NB4 (cell line): ENCODE data around the gene ATG13.

Source experiments
- DNase-seq: peaks from one replicate; pipeline ENCODE4 v3.0.0; 2010; ENCODE audit warnings: low read depth
- H3K4me3 ChIP-seq: one replicate; pipeline ENCODE4 v1.5.1; 2011; ENCODE audit warnings: mild to moderate bottlenecking, low read depth, low read length, moderate library complexity
- MYC ChIP-seq: IDR thresholded peaks from 2 replicates; pipeline ENCODE4 v1.6.1; 2011; ENCODE audit warnings: low read depth, low read length
- POLR2A ChIP-seq: IDR thresholded peaks from 2 replicates; pipeline ENCODE4 v1.6.1; 2011; ENCODE audit warnings: mild to moderate bottlenecking; ENCODE audit not compliant: insufficient read length; ENCODE audit errors: extremely low read depth
- TF ChIP-seq, protein P1 (sequence below): IDR thresholded peaks from 2 replicates; pipeline ENCODE4 v1.6.1; 2011; ENCODE audit warnings: low read depth, low read length
- TF ChIP-seq, protein P2 (sequence below): IDR thresholded peaks from one replicate; pipeline ENCODE4 v1.5.1; 2012; ENCODE audit warnings: low read depth, low read length

ATG13 gene

DNA sequence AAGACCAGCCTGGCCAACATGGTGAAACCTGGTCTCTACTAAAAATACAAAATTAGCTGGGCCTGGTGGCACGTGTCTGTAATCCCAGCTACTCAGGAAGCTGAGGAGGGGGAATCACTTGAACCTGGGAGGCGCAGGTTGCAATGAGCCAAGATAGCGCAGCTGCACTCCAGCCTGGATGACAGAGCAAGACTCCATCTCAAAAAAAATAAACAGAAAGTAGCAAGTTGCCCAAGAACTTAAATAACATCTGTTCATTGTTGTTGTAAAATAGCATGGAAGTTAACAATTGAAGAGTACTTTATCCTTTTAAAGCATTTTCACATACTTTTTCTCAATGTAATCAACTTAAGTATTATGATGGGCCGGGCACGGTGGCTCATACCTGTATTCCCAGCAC lies 29.2 kb upstream of the ATG13 start:
- DNase-seq = no peak
- no peak overlapping the region for H3K4me3 ChIP-seq
- TF ChIP-seq MYC = no peak
- TF ChIP-seq, protein P1, sequence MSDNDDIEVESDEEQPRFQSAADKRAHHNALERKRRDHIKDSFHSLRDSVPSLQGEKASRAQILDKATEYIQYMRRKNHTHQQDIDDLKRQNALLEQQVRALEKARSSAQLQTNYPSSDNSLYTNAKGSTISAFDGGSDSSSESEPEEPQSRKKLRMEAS = no peak
- TF ChIP-seq, protein P2, sequence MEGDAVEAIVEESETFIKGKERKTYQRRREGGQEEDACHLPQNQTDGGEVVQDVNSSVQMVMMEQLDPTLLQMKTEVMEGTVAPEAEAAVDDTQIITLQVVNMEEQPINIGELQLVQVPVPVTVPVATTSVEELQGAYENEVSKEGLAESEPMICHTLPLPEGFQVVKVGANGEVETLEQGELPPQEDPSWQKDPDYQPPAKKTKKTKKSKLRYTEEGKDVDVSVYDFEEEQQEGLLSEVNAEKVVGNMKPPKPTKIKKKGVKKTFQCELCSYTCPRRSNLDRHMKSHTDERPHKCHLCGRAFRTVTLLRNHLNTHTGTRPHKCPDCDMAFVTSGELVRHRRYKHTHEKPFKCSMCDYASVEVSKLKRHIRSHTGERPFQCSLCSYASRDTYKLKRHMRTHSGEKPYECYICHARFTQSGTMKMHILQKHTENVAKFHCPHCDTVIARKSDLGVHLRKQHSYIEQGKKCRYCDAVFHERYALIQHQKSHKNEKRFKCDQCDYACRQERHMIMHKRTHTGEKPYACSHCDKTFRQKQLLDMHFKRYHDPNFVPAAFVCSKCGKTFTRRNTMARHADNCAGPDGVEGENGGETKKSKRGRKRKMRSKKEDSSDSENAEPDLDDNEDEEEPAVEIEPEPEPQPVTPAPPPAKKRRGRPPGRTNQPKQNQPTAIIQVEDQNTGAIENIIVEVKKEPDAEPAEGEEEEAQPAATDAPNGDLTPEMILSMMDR = no peak
- no peak for TF ChIP-seq POLR2A

DNA sequence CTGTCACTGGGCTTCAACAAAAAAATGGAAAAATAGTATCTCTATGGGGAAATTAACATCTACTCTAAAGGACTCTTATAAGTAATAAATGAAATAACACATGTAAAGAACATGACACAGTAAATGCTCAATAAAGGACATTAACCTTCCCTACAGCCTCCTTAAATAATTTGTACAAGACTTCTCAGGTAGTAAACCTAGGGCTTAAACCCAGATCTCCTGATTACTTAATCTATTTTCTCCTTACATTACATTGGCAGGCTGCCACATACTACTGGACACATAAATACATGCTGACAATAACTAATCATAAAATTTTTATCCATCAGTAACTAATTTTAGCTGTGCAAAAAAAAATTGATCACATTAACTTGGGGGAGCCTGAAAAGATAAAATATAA lies 28.4 kb upstream of the ATG13 start:
- TF ChIP-seq POLR2A = no peak
- no peak for TF ChIP-seq MYC
- TF ChIP-seq, protein P1 = no peak
- DNase-seq = no peak
- H3K4me3 ChIP-seq = no peak overlapping the region

DNA sequence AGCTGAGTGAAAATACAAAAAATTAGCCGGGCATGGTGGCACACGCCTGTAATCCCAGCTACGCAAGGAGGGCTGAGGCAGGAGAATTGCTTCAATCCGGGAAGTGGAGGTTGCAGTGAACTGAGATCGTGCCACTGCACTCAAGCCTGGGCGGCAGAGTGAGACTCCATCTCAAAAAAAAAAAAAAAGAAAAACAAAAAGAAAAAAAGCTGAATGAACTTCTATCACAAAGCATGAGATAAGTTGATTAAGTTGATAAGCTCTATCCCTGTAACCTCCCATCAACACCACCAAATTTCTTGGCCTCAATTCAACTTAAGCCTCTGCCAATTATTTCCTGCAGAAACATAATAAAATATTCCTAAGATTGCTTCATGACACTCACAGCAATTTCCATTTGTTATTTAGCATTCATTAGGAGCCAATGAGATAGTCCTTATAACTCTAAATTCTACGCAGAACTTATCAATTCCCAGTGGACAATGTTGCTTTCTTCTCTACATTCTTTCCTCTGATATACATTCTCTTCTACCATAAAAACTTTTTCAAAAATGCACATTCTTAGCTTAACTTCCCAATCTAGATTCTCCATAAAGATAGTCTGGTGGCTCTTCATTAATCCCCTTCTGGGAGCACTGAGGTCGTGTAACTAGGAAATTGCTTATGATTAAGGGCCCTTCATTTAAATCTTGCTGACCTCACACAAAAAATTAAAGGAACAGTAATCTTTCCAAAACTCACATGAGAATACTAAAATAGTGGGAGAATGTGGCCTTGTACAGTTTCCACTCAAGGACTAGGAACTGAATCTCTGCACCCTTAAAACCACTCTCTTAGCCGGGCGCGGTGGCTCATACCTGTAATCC lies 26.4 kb upstream of the ATG13 start:
- TF ChIP-seq, protein P2 = no peak
- TF ChIP-seq, protein P1 = no peak
- TF ChIP-seq MYC (no peak), POLR2A (no peak)
- no peak for DNase-seq
- peak overlapping the region; percentile 41 for H3K4me3 ChIP-seq

DNA sequence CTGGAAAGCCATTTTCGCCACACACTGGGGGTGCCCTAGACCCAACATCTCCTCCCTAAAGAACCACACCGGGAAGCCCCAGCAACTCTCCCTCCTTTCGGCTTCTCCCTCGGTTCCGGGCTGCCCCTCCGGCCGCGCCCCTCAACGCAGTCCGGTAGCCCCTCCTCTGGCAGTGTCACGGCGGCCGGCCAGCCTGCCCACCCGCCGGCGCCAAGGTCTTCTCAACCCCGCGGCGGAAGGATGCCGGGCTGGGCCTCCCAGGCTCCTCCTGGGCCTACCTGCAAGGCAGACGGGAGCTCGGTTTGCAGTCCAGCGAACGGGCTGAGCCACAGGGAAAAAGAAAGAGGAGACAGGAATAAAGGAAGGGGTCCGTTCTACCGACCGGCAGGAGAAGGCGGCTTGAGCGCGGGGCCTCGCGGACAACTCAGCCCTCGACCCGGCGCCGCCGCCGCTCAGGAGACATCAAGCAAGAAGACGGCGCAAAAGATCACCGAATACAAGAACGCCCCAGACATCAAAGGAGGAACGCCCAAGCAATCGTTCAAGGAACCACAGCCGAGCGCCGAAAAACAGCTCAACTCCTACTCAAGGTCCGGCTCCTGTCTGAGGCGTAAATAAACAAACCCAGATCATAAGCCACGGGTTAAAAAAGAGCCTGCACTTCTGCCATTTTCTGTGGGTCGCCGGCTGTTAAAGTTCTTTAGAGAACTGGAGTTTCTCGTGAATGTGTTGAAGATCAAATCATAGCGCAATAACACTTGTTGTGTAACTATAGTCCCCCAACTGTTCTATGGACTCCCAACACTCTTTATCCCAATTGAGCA lies 23.6 kb upstream of the ATG13 start, which contains the start of gene AMBRA1:
AMBRA1 (minus strand) TSS at position 474 of the 824 bp plus-strand sequence. CDS start 45,643 bp downstream, outside the sequence.
- H3K4me3 ChIP-seq = peak within 1 kb of the TSS; percentile 97
- DNase-seq = peak; percentile 95
- TF ChIP-seq, protein P2 = no peak
- TF ChIP-seq, protein P1 = peak; percentile 66; the same call in 1 of the 2 replicates
- peak; percentile 69; the same call in 1 of the 2 replicates for TF ChIP-seq MYC
- TF ChIP-seq POLR2A = peak; percentile 55

DNA sequence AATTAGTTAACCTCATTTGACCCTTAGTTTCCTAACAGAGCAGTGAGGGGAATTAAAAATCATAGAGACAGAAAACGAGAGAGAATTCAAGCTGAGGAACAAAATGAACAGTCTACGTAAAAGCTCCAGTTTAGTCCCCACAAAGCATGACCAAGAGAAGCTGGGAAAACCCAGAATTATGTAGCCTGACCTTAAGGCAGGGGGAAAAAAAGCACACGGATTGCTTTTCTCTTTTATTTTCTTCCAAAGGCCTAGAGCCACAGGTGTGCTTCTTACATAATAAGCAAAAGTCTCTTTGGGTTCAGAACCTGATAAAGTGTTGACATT lies 23.0 kb upstream of the ATG13 start:
- no peak; the same call in 1 of the 2 replicates for TF ChIP-seq MYC
- TF ChIP-seq, protein P2 = no peak
- TF ChIP-seq, protein P1 = no peak
- no peak for TF ChIP-seq POLR2A
- peak overlapping the region; percentile 97 for H3K4me3 ChIP-seq
- DNase-seq = no peak

DNA sequence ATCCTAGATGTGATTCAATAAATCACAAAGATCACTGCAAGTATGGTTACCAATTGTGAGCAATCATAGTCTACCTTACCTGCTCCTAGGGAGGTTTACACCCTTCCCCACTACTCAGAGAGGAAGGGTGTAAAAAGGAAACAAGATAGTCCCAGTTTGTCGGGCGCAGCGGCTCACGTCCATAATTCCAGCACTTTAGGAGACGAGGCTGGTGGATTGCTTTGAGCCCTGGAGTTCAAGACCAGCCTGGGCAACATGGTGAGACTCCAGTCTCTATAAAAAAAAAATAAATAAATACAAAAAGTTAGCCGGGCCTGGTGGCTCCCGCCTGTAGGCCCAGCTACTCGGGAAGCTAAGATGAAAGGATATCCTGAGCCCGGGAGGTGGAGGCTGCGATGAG lies 22.6 kb upstream of the ATG13 start:
- no peak for DNase-seq
- TF ChIP-seq POLR2A = no peak
- H3K4me3 ChIP-seq = peak overlapping the region; percentile 97
